Psoas muscle (tissue), 8 donors: ENCODE measurements around the gene TMEM135. TPM values are rescaled to one million over a fixed set of nuclear protein-coding genes. Genes with fewer than 3 reads are reported as not detected.

Experiments
- ATAC-seq, 4 donors: fragments of 200-7000 bp; cut with Tn5 transposase; one replicate each; pipeline ENCODE4 v1.9.1; 2020; ENCODE audit warnings: moderate library complexity in 3 of 4, mild to moderate bottlenecking in 2 of 4
- DNase-seq, 2 donors: peaks; one replicate each; pipeline ENCODE4 v3.0.0-alpha.2; 2020
- H3K27ac ChIP-seq: fragments of 200-600 bp; one replicate; pipeline ENCODE4 v1.8.0; 2022
- H3K27me3 ChIP-seq, 3 donors: fragments of 200-600 bp in 1 of 3; one replicate each; pipeline versions ENCODE4 v1.6.1 to v1.8.0; 2013 to 2022; ENCODE audit warnings: low read length in 2 of 3, mild to moderate bottlenecking in 2 of 3, moderate library complexity in 1 of 3; ENCODE audit not compliant: insufficient read depth in 3 of 3
- H3K36me3 ChIP-seq, 2 donors: fragments of 200-600 bp in 1 of 2; one replicate each; pipeline versions ENCODE4 v1.6.1 to v1.8.0; 2013 to 2022; ENCODE audit warnings: low read depth in 1 of 2, mild to moderate bottlenecking in 1 of 2, moderate library complexity in 1 of 2; ENCODE audit not compliant: insufficient read depth in 1 of 2
- H3K4me1 ChIP-seq: fragments of 200-600 bp; one replicate; pipeline ENCODE4 v1.8.0; 2022
- H3K4me3 ChIP-seq: fragments of 200-600 bp; one replicate; pipeline ENCODE4 v1.8.0; 2022; ENCODE audit warnings: mild to moderate bottlenecking
- H3K9me3 ChIP-seq: fragments of 200-600 bp; one replicate; pipeline ENCODE4 v1.8.0; 2022
- CTCF ChIP-seq: fragments of 200-600 bp; IDR thresholded peaks from one replicate; pipeline ENCODE4 v1.8.0; 2022; ENCODE audit warnings: antibody characterized with exemption
- WGBS, 3 donors: extraction: QIAGEN DNeasy Blood & Tissue Kit; methylation state at CpG; one replicate each; pipeline versions ENCODE4 v1.1.6 to v1.1.7; 2013; 5-methylcytosine and 5-hydroxymethylcytosine counted together
- intact Hi-C, 2 donors: fragments of 100-400 bp; cut with DNase I; formaldehyde crosslinking; loops; one replicate each; pipeline versions ENCODE4 v1.11.0 to v1.14.2; 2022
- polyA plus RNA-seq, 3 donors: library from polyadenylated mRNA; stranded (reverse); fragments of 200-250 nt; gene quantifications; one replicate each; pipeline ENCODE4 v1.2.3, GENCODE V29; 2013
- total RNA-seq, 4 donors: library from RNA; stranded (reverse); fragmentation: NEBNext Ultra II Directional in 2 of 4; extraction: Animal tissue kit (Norgen Biotek cat#: 25700) in 2 of 4; gene quantifications; one replicate each; pipeline versions ENCODE4 v1.2.1 to v1.2.4, GENCODE V29; 2021 to 2023
- donor health status: healthy with polysubstance abuse.
- donor health status: DM: no; HTN: no; CAD: no; lungs with moderate emphysema.
- donor health status: Bipolar disorder and iron deficiency.
- donor health status: healthy.
- donor health status: DM: yes; HTN: yes; CAD: no.
- donor health status: DM: no; HTN: no; CAD: no.
- donor health status: DM: no; HTN: no; CAD: no.
- donor health status: DM: yes; HTN: yes; CAD: no.

The TMEM135 gene
- total and polyA plus RNA-seq, 7 donors = 4.1 to 26.6 (median 9.4) TPM

- H3K36me3 ChIP-seq = peaks cover 0 to 12% of the 10 kb centered on the region in 2 donors
- ATAC-seq (no peak), DNase-seq (no peak)
- intact Hi-C loops = no loop called here
- H3K9me3 ChIP-seq = no peaks in the 10 kb centered on the region
- peaks cover 10% of the 10 kb centered on the region for H3K4me1 ChIP-seq
- no peak for TF ChIP-seq CTCF
- no peak overlapping the region for H3K27ac ChIP-seq
- H3K27me3 ChIP-seq = no peaks in the 10 kb centered on the region
- H3K4me3 ChIP-seq = no peak overlapping the region
- WGBS, 3 donors = 86 to 92% (median 86%) methylated on average over 1 of the region's 1 CpG
Observed at GRCh38 chr11:87043894-87044293, 6.2 kb downstream of the TMEM135 start.

DNA sequence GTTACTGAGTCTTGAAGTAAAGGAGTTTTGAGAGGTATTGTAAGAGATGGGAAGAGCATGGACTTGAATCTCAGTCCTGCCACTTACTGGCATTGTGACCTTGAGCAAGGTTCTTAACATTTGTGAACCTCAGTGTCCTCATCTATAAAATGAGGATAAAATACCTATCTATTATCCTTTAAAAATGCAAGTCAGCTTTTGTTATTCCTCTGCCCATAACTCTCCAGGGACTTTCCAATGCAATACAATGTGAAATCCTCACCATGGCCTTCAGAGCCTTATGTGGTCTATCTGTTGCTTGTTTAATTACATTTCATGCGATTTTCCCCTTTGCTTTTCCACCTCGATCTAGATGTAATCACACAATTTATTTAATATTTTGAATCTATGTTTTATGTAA lies 9.1 kb downstream of the TMEM135 start:
- no peak for ATAC-seq
- Histone ChIP-seq H3K4me3 (no peak overlapping the region), H3K36me3 (peaks cover 0 to 12% of the 10 kb centered on the region in 2 donors), H3K27me3 (no peaks in the 10 kb centered on the region), H3K27ac (no peak overlapping the region), H3K9me3 (no peaks in the 10 kb centered on the region), H3K4me1 (no peaks in the 10 kb centered on the region)
- no peak for TF ChIP-seq CTCF
- WGBS, 3 donors = 95 to 99% (median 96%) methylated on average over 2 of the region's 2 CpGs
- intact Hi-C loops = no loop called here
- DNase-seq = no peak

GRCh38 chr11:87056091-87056490 lies 18.4 kb downstream of the TMEM135 start:
- DNase-seq = no peak
- no peak for ATAC-seq
- Histone ChIP-seq H3K27ac (no peak overlapping the region), H3K36me3 (no peaks in the 10 kb centered on the region), H3K4me1 (peaks cover 3% of the 10 kb centered on the region), H3K9me3 (no peaks in the 10 kb centered on the region), H3K27me3 (no peaks in the 10 kb centered on the region), H3K4me3 (no peak overlapping the region)
- WGBS, 3 donors = 70 to 96% (median 88%) methylated on average over 3 of the region's 3 CpGs
- intact Hi-C loops = no loop called here
- TF ChIP-seq CTCF = no peak

GRCh38 chr11:87057749-87058148 lies 20.0 kb downstream of the TMEM135 start:
- DNase-seq (no peak), ATAC-seq (peak in 1 of 4 donors; percentile 39)
- no peaks in the 10 kb centered on the region for H3K9me3 ChIP-seq
- H3K36me3 ChIP-seq = no peaks in the 10 kb centered on the region
- no peak overlapping the region for H3K27ac ChIP-seq
- H3K27me3 ChIP-seq = no peaks in the 10 kb centered on the region
- H3K4me3 ChIP-seq = no peak overlapping the region
- intact Hi-C loops = no loop called here
- TF ChIP-seq CTCF = no peak
- H3K4me1 ChIP-seq = peaks cover 3% of the 10 kb centered on the region

- no peak for TF ChIP-seq CTCF
- no peak overlapping the region for H3K27ac ChIP-seq
- H3K4me1 ChIP-seq = peaks cover 7% of the 10 kb centered on the region
- H3K36me3 ChIP-seq = no peaks in the 10 kb centered on the region
- 97 to 98% (median 98%) methylated on average over 10 of the region's 10 CpGs for WGBS, 3 donors
- intact Hi-C loops = no loop called here
- H3K9me3 ChIP-seq = no peaks in the 10 kb centered on the region
- DNase-seq (no peak), ATAC-seq (no peak)
- H3K27me3 ChIP-seq = no peaks in the 10 kb centered on the region
- H3K4me3 ChIP-seq = no peak overlapping the region
Observed at GRCh38 chr11:87059596-87060390, 22.1 kb downstream of the TMEM135 start.
